NT2/D1 (cell line): ENCODE results near the gene CDKN3.

Experiments
- SUZ12 ChIP-seq: IDR thresholded peaks from 2 replicates; pipeline ENCODE4 v1.6.1; 2011; ENCODE audit not compliant: insufficient read length, insufficient read depth; ENCODE audit errors: extremely low read depth
- YY1 ChIP-seq: IDR thresholded peaks from 2 replicates; pipeline ENCODE4 v1.6.1; 2011; ENCODE audit not compliant: insufficient read length, insufficient read depth
- ZNF274 ChIP-seq: IDR thresholded peaks from 2 replicates; pipeline ENCODE4 v1.6.1; 2011; ENCODE audit warnings: mild to moderate bottlenecking, low read depth, low read length

GRCh38 chr14:54411371-54411770 lies 14.6 kb downstream of the CDKN3 start:
- TF ChIP-seq YY1: no peak
- no peak for TF ChIP-seq ZNF274
- TF ChIP-seq SUZ12: no peak
